HG03108 (cell line): ENCODE measurements around the gene TAF1B.

Source experiments
- ATAC-seq: cut with Tn5 transposase; IDR thresholded peaks from one replicate; pipeline ENCODE4 v1.9.1; 2021; ENCODE audit warnings: moderate library complexity; ENCODE audit not compliant: unreplicated experiment

Gene TAF1B

GRCh38 chr2:9961013-9961412 is 117.7 kb downstream of the TAF1B start:
- no peak for ATAC-seq

- no peak for ATAC-seq
Observed at GRCh38 chr2:9964334-9964980, 121.2 kb downstream of the TAF1B start.

- no peak for ATAC-seq
Observed at GRCh38 chr2:9965119-9965822, 122.0 kb downstream of the TAF1B start.

GRCh38 chr2:9966491-9967022 is 123.3 kb downstream of the TAF1B start:
- no peak for ATAC-seq

- no peak for ATAC-seq
Observed at GRCh38 chr2:9967053-9967775, 123.9 kb downstream of the TAF1B start.

GRCh38 chr2:9968553-9969497 is 125.6 kb downstream of the TAF1B start:
- no peak for ATAC-seq

GRCh38 chr2:9970200-9971044 is 127.1 kb downstream of the TAF1B start:
- ATAC-seq: no peak

- ATAC-seq: no peak
Observed at GRCh38 chr2:9971105-9971818, 128.0 kb downstream of the TAF1B start.

GRCh38 chr2:9971890-9972289 is 128.6 kb downstream of the TAF1B start:
- ATAC-seq: no peak

- ATAC-seq: no peak
Observed at GRCh38 chr2:9972621-9973479, 129.6 kb downstream of the TAF1B start.

- ATAC-seq: no peak
Observed at GRCh38 chr2:9973690-9974089, 130.4 kb downstream of the TAF1B start.

- ATAC-seq: no peak
Observed at GRCh38 chr2:9974343-9974742, 131.1 kb downstream of the TAF1B start.

- no peak for ATAC-seq
Observed at GRCh38 chr2:9975328-9975727, 132.1 kb downstream of the TAF1B start.

GRCh38 chr2:9975805-9976447 is 132.7 kb downstream of the TAF1B start:
- no peak for ATAC-seq

- ATAC-seq: no peak
Observed at GRCh38 chr2:9979977-9980376, 136.7 kb downstream of the TAF1B start.

GRCh38 chr2:9980520-9980919 is 137.2 kb downstream of the TAF1B start:
- ATAC-seq: no peak

GRCh38 chr2:9981655-9982054 is 138.4 kb downstream of the TAF1B start:
- no peak for ATAC-seq

- no peak for ATAC-seq
Observed at GRCh38 chr2:9982248-9982647, 139.0 kb downstream of the TAF1B start.
